Measurements from ENCODE around the gene PRIM2.
"Not testable (repeated sequence)": the region's sequence is repeated elsewhere in the genome, so short reads cannot be mapped to it uniquely, and the experiment has no call there.

DNA sequence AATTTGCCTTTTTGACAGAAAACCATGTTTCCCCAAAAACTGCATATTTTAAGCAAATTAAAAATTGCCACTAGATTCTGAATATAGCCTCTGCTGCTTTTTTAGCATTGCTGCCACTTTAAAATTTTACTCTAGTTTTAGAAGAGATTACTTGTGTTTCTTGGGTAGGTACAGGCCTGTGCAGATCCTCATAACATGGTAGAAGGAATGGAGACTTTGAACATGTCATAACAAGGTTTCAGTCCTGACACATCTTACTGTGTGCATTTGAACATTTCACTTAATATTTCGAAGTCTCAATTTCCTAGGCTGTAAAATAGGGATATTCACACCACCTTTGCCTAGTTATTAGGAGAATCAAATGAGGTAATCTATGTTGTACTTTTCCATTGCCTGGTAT, 259.6 kb downstream of the PRIM2 start:
- TF ChIP-seq, protein P1, sequence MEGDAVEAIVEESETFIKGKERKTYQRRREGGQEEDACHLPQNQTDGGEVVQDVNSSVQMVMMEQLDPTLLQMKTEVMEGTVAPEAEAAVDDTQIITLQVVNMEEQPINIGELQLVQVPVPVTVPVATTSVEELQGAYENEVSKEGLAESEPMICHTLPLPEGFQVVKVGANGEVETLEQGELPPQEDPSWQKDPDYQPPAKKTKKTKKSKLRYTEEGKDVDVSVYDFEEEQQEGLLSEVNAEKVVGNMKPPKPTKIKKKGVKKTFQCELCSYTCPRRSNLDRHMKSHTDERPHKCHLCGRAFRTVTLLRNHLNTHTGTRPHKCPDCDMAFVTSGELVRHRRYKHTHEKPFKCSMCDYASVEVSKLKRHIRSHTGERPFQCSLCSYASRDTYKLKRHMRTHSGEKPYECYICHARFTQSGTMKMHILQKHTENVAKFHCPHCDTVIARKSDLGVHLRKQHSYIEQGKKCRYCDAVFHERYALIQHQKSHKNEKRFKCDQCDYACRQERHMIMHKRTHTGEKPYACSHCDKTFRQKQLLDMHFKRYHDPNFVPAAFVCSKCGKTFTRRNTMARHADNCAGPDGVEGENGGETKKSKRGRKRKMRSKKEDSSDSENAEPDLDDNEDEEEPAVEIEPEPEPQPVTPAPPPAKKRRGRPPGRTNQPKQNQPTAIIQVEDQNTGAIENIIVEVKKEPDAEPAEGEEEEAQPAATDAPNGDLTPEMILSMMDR (IDR thresholded peaks at IDR 0.05; ENCODE audit: insufficient read depth, low read length) = not testable (repeated sequence)
- TF ChIP-seq POLR2AphosphoS5, GABPA (IDR thresholded peaks at IDR 0.05; ENCODE audit: low read depth): not testable (repeated sequence)
- TF ChIP-seq, protein P2, sequence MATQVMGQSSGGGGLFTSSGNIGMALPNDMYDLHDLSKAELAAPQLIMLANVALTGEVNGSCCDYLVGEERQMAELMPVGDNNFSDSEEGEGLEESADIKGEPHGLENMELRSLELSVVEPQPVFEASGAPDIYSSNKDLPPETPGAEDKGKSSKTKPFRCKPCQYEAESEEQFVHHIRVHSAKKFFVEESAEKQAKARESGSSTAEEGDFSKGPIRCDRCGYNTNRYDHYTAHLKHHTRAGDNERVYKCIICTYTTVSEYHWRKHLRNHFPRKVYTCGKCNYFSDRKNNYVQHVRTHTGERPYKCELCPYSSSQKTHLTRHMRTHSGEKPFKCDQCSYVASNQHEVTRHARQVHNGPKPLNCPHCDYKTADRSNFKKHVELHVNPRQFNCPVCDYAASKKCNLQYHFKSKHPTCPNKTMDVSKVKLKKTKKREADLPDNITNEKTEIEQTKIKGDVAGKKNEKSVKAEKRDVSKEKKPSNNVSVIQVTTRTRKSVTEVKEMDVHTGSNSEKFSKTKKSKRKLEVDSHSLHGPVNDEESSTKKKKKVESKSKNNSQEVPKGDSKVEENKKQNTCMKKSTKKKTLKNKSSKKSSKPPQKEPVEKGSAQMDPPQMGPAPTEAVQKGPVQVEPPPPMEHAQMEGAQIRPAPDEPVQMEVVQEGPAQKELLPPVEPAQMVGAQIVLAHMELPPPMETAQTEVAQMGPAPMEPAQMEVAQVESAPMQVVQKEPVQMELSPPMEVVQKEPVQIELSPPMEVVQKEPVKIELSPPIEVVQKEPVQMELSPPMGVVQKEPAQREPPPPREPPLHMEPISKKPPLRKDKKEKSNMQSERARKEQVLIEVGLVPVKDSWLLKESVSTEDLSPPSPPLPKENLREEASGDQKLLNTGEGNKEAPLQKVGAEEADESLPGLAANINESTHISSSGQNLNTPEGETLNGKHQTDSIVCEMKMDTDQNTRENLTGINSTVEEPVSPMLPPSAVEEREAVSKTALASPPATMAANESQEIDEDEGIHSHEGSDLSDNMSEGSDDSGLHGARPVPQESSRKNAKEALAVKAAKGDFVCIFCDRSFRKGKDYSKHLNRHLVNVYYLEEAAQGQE (IDR thresholded peaks at IDR 0.05; ENCODE audit: insufficient replicate concordance, low read depth) = not testable (repeated sequence)
